HG03571 (cell line): ENCODE results near the gene CTDSPL.

Experiments used
- ATAC-seq: cut with Tn5 transposase; IDR thresholded peaks from one replicate; pipeline ENCODE4 v1.9.1; 2021; ENCODE audit not compliant: unreplicated experiment

CTDSPL gene

DNA sequence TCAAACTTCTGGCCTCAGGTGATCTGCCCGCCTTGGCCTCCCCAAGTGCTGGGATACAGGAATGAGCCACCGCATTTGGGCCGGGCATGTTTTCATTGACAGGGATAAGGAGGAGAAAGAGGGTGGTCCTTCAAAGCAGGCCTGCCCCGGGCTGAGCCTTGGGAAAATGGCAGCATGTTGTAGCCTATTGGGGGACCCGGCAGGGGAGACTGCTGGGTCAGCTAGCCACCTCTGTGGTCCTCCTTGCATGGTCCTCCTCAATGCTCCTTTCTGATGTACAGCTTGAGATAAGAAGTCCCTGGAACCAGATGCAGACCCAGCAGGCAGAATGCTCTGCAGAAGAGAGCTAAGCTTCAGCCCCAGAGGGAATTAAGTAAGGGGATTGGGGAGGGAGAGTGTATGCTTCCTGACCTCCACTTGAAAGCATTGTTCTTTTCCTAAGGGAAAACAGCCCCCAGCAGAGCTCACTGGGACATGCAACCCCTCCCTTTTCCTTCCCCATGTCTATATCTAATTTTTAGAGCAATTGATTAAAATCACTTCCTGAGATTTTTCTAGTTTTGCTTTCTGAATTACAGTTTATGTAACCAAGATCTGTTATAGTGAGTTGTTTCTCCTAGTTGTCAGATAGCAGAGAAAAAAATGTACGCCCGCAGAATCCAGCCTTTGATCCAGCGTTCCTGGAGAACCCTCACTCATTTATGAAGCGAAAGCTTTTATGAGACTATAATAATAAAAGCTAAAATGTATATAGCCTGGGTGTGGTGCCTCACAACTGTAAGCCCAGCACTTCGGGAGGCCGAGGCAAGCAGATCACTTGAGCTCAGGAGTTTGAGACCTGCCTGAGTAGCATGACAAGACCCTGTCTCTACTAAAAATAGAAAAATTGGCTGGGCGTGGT is 80.2 kb downstream of the CTDSPL start:
- no peak for ATAC-seq

DNA sequence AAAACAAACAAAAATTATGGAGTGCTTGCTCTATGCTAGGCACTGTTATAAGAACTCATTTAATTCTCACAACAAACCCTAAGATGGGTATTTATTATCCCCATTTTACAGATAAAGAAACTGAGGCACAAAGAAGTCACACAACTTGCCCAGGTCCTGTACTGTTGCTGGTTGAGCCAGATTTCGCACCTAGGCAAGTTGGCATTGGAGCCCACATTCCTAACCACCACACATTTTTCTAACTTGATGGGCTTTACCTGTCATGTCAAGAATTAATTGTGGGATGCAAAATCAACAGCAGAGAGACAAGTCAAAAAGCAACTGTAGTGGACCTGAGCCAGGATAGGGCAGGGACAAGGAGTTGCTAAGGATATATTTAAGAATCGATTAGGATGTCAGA is 81.0 kb downstream of the CTDSPL start:
- no peak for ATAC-seq

DNA sequence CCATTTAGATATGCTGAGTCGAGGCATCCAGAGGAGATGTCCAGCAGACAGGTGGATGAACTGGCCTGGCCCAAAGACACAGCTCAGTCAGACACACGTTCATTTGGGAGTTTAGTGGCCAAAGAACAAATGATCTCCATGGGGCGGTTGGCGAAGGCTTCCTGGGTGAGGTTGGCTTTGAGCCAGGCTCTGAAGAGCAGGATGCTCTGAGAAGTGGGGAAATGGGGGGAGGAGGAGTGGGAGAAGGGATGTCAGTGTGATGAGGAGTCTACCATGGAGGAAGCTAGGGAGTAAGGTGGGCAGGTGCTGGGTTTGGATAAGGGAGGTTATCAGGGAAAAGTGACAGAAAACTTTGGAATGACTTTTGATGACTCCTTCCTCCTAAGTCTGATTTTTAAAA is 81.4 kb downstream of the CTDSPL start:
- no peak for ATAC-seq

DNA sequence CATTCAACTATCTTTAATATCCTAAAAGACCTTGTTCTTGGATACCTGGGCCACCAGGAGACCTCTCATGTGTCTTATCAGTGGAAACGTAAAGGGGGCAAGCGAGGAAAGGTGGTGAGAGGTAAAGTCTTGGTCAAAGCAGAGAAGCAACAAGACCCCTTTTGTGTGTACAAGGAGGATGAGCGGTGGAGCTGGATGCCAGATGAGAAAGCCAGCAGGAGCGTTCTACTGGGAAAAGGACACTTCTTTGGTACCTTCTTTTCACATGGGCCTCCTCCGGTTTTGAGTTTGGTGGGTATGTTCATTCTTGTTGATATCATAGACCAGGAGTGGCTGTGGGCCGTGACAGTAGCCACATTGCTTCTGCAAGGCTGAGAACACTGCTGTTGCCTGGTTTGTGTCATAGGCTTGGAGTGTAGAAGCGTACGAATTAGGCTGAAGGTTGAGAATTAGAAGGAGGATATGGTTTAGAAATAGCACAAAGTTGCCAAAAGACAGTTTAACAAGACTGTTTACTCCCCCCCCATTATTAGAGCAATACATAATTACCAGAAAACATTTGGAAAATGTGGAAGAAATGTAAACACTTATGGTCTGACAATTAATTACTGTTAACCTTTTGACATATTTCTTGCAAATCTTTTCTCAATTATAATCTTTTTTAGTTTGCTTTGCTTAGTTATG is 82.1 kb downstream of the CTDSPL start:
- no peak for ATAC-seq

DNA sequence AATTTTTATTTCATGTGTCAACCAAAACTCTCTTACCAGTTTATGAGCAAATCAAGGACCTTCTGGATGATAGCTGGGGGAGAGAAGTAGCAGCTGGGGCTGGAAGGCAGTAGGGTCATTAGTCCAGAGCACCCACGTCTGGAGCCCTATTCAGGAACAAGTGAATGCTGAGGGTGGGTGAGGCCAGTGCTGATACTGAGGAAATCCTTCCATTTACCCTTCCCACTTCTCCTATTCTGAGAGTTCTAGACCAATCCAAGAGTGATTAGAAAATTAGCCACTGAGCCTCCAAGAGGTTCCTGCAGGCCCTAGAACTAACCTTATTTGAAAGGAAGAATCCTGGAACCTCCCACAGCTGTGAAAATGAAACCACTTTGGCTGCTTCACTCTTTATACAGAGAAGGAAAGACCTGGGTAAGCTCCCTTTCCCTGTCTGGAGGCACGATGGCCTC is 82.7 kb downstream of the CTDSPL start:
- no peak for ATAC-seq

DNA sequence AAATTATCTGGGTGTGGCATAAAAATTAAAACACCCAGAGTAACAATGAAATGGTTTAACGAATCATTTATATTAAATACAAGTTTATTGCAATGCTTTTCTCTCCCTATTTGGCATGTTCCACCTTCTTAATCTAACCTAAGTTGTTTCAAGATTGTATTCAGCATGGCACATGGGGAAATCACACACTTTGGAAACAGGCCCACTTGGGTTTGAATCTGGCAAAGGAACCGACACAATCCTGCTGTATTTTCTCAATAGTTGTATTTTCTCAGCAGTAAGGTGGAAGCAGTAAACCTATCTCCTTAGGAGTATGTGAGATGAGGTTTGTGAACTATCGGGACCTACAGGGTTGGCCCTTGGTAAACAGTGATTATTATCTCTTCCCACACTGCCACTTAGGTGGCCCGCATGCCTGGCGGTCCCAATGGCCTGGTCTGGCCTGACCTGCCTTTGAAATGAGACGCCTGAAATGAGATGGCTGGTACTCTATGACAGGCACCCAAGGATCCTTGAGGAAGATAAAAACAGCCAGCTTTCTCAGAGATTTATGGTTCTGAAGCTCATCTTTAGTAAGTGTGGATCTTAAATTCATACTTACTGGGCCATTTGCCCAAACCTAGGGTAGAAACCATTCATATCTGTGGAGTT is 83.6 kb downstream of the CTDSPL start:
- no peak for ATAC-seq

DNA sequence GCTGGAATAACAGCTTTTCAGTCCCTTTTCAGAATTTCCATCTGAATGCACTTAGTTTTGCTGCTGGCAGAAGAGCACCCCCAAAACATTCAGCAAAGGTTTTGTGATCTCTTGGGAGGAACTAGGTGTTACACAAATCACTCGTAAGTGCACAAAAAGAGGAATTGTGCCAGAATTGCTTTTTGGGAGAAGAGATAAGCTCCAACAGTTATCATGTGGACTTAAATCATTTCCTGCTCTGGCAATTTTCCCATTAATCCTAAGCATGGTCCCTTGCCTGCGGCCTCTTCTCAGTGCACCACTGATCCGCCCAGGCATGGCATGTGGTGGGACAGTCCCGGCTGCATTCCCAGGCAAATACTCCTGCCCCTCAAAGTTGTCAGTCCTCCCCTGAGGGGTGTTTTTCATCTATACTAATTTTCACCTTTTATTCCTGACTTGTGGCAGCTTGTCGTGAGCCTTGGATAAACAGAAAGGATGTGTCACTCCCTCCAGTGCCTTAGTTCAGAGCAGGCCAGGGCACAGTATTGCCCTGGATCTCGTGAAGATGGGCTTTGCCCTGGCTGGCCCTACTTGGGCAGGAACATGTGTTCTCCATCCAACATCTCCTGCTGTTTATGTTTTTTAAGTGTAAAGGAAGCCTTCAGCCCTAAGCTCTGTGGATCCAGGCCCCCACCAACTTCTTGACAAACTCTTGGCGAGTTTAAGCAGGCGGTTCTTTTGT is 84.3 kb downstream of the CTDSPL start:
- no peak for ATAC-seq

DNA sequence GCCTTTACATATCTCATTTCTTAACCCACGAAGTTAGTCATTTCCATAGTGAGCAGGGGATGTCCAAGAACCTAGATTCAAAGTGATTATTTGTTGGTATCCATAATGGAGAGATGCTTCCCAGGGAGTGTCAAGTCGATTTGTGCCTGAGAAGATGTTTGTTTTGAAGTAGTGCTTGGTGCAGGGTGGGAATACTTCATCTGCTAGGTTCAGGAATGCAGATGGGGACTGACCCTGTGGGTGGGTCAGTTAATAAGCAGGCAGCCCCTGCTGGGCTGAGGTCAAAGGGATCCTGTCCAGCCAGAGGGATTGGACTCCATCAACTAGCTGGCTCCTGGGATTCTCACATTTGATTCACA is 84.8 kb downstream of the CTDSPL start:
- ATAC-seq: no peak

DNA sequence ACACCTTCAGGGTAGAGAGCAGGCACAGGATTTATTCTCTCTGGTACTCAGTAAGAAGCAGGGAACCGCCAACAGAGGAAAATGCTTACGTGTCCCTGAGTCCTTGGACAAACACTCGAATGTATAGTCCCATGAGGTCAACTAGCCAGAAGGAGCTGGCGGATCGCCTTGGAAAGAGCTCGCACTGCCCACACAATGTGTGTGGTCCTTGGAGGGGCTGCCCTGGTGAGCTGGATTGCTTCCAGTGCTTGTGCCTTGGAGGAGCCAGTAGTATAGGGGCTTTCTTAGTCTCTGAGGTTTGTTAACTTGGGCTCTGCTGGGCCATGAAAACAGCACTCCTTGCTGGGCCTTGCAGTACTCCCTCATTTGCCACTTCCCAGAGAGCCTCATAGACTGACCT is 88.2 kb downstream of the CTDSPL start:
- no peak for ATAC-seq

DNA sequence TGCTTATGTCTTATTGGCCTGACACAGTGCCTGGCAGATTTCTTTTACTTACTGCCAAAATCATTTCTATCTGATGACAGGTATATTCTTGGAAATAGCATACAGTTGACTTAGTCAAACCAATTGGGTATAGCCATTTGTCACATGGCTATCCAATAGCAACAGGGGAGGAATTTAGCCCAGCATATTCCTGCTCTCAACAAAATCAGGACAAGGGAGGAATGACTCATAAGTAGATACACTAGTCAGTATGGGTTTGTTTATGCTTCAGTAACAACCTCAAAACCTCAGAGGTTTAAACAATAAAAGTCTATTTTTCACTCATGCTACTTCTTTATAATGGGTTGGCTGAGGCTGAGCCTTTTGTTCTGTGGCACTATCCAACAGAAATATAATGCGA is 90.9 kb downstream of the CTDSPL start:
- ATAC-seq: no peak

DNA sequence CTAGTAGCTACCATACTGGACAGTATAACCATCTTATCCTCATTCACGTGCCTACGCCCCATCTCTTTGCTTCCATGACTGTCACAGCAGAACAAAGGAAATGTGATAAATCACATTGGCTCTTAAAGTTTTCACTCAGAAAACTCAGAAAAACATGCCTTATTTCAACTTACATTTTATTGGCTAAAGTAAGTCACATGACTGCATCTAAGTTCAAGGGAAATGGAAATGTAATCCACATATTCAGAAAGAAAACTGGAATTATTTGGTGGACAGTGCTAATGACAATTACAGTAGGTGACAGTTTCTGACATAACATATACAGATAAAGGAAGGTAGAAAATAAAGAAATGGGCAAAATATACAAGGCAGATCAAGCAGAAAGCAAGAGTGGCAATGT is 91.5 kb downstream of the CTDSPL start:
- no peak for ATAC-seq

DNA sequence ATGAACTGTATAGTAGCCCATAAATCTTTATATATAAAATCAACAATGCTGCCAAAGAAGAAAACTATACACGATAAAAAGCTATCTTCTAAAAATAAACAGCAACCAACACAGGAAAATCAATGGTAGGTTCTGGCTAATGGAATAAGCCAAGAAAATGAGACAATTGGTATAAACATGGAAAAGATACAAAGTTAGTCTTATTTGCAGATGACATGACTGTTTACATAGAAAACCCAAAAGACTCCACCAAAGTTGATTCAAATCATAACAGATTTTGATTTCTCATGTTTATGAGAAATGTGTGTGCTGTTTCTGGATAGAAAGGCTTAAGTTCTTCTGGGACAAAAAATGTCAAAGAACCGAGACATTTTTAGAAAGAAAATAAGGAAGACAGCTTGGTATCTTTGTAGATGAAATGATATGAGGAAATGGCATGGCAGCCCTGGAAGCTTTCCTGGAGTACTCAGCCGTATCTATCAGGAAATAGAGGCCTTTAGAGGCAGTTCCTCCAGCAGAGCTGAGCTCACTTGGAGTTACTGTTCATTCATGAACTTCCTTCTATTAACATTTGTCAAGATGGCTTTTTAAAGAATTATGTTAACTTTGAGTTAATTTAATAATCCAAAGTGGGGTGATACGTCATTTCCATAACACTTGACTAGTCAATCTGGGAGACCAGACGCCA is 92.2 kb downstream of the CTDSPL start:
- ATAC-seq: no peak

DNA sequence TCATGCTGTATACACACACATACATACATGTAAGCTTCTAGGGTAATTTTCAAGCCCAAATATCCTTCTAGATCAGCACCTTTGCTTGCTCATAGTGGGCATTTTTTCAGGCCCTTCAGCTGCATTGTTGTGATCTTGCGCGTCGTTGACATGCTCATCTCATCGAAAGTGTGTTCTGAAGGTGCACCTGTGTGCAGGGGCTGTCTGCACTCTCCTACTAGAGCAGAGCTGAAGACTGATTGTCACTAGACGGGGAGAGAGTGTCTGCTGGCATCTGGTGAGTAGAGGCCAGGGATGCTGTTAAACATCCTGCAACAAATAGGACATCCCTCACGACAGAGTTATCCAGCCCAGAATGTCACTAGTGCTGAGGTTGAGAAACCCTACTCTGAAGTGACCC is 93.2 kb downstream of the CTDSPL start:
- no peak for ATAC-seq

DNA sequence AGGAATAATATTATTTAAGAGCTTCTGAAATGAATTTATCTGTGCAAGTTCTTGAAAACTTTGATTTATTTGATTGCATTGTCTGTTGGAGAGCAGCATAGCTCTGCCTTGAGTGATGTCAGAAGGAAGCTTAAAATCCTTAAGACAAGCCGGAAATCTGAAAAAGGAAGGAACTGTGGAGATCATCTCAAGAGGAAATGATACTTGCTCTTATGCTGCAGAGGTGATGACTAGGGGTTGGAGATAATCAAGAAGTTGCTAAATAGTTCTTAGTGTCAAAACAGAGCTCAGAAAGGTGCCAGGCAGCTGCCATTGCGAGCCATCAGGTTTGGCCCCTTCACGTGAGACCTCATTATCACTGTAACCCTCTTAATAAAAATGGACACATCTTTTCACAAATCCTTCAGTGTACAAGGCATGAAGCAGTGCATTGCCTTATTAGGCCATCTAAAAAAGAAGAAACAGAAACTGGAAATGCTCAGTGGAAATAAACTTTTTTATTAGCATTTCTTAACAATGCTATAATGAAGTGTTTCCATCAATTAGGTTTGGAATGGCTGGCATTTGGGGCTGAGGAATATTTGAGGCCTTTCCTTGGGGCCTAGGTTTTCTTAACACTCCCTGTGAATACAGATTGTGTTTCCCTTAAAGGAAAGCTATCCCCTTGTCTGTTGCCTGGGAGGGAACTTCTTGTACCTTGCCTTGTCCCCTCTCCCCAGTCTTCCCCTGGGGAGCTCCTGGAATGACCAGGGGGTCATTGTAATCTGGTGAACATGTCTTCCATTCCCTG is 94.4 kb downstream of the CTDSPL start:
- ATAC-seq: no peak

DNA sequence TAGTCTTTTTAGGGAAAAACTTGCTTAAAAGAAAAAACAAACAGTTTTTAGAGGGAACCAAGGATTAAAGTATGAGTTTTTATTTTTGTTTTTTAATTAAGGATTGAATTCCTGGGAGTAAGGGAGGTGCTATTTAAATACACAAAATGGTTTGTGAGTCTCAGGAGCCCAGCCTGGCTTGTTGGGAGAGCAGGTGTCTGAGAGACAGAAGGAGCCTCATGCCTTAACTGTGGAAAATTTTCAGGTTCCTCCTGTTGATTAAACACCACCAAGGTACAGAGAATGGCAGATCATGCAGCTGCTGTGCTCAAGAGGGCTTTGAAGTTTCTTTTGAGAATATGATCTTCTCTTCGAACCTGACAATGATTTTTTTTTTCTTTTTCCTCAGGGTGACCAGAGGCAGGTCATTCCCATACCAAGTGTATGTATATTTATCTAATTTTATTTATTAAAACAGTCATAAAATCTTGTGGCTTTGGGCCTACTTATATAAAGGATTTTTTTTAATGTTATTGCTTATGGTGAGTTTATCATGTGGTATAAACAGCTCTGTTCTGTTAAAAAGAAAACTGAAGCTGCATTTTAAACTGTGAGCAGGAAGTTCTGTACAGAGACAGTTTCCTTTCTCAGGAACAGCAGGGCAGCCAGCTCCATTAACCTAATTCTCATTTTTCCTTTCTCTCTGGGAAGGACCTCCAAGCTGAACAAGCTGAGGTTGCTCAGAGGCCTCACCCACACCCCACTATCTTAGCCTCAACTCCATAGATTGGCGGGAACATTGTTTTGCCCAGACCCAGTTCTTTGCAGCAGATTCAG is 95.3 kb downstream of the CTDSPL start:
- no peak for ATAC-seq

DNA sequence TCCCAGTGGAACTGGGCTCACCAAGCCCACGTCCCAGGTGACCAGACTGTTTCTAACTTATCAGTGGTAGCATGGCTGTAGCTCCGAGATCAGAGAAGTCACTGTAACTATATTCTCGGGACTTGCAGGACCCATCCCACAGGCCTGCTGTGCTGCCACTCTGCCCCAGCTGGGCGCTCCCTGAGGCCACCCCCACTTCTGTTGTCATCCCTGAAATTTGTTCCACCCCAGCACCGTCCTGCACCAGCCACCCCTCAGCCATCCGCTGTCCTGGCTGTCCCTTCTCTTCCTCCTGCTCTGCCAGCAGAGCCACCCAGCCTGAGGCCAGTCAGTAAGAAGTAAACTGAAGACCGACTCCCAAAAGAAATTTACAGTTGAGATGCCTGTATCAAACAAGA is 95.9 kb downstream of the CTDSPL start:
- ATAC-seq: no peak

DNA sequence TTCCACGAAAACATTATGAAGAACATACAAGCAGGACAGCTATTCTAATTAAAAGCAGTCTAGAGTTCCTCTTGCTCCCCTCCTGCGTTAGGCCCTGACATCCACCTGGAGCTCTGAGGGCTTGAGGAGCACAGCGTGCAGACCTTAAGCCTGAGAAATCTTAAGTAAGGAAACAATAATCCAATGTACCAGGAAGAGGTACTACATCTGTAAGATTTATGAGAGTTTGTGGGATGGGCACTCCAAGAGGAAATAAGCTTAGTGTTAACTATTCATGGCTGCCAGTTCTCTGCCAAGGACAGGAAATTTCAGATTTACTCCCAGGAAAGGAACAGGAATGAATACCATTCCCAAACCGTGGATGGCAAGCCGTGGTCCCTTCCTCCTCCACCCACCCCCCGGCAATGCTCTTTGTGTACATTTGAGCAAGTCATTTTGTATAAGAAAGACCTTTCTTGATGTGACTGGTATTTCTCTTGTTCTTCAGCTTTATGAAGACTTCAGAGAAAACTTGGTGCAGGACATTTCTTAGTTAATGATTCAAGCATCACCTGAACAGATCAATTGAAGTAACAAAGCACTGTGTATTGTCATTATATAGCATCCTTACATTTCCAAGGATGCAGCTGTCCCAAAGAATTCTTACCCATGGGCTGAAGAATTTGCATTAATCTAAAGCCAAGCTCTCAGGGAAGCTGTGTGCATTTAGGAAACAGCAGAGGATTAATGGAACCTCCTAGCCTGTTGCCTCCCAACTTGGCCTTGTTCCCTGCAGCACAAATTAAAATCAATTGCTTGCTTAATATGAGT is 100.1 kb downstream of the CTDSPL start:
- ATAC-seq: no peak

DNA sequence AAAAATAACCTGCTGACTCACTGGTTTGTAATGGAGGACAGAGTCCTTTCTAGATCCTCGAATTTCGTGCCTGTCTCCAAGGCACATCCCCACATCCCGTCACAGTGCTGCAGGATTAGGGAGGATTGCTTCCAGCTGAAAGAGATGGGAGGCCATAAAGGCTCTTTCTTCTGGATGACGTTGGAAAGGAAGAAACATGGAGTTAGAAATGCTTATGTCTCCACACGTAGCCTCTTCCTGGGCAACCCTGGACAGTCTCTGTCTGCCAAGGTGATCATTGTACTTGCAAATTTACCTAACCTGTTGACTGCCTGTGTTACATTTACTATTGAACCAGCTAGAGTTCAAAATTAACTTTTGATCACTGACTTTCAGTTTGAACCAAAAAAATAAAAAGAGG is 101.3 kb downstream of the CTDSPL start:
- ATAC-seq: no peak
